CD1c-positive myeloid dendritic cell (primary cell): ENCODE measurements around the gene NOC2L.
"Not testable (repeated sequence)": the region's sequence is repeated elsewhere in the genome, so short reads cannot be mapped to it uniquely, and the experiment has no call there.

Experiments used
- DNase-seq: peaks from one replicate; pipeline ENCODE4 v3.0.0-alpha.2; 2016; ENCODE audit errors: extremely low spot score

The NOC2L gene

DNA sequence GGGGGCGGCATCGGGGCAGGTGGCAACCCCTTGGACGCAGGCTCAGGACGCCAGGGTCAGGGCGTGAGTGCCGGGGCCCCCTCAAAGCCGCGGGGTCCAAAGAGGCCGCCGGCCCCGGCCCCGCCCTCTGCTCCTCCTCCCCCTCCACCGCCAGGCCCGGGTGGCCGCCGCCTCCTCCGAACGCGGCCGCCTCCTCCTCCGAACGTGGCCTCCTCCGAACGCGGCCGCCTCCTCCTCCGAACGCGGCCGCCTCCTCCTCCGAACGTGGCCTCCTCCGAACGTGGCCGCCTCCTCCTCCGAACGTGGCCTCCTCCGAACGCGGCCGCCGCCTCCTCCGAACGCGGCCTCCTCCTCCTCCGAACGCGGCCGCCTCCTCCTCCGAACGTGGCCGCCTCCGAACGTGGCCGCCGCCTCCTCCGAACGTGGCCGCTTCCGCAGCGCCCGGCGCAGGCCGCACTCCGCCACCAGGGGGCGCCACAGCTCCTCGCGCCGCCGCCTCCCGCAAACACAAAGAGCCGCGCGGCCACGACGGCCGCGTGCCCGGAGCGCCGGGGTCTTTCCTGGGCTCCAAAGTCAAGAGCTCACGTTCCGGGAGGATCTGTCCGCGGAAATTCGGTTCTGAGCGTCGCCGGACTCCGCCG, 54.6 kb downstream of the NOC2L start:
- DNase-seq: peak; percentile 86

GRCh38 chr1:903721-904271, 55.3 kb downstream of the NOC2L start:
- DNase-seq: no peak

DNA sequence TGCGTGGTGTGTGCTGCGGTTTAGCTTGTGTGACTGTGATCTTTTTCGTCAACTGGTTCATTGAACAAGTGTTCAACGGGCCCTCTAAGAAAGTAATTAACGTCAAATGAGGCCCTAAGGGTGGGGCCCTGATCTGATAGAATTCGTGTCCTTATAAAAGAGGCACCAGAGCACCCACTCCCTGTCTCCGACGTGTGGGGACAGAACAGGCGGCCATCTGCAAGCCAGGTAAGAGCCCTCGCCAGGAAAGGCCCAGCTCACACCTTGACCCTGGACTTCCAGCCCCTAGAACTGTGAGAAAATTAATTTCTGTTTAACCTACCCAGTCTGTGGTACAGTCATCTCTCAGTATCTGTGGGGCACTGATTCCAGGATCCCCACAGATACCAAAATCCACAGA, 55.8 kb downstream of the NOC2L start:
- no peak for DNase-seq

GRCh38 chr1:902802-903201, 56.3 kb downstream of the NOC2L start:
- no peak for DNase-seq

DNA sequence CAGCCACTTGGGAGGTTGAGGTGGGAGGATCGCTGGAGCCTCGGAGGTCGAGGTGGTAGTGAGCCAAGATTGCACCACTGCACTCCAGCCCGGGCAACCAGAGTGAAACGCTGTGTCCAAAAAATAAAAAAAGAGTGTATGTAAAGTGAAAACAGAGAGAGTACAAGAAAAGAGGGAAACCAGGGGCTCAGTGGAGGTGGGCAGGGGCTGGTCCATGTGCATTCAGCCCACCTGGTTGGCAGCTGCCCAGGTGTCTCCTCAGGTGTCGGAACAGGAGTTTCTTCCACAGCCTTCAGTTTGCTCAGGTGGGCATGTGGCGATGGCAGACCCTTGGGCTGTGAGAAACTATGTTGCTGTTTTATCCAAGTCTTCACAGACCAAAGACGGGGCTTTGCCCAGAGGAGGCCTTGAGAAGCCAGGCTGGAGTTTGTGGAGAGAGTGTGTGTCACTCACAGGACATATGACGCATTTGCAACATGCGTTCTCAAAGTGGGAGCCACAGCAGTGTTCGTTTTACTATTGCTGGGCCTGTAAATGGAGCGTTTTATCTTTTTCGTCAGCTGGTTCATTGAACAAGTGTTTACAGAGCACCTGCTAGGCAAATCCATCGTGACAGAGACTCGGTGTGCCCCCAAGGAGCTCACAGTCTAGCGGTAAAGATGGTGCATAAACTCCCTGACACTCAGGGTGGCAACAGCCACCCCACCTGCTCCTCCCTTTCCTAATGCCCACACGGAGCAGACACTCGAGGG, 57.8 kb downstream of the NOC2L start:
- DNase-seq: no peak

DNA sequence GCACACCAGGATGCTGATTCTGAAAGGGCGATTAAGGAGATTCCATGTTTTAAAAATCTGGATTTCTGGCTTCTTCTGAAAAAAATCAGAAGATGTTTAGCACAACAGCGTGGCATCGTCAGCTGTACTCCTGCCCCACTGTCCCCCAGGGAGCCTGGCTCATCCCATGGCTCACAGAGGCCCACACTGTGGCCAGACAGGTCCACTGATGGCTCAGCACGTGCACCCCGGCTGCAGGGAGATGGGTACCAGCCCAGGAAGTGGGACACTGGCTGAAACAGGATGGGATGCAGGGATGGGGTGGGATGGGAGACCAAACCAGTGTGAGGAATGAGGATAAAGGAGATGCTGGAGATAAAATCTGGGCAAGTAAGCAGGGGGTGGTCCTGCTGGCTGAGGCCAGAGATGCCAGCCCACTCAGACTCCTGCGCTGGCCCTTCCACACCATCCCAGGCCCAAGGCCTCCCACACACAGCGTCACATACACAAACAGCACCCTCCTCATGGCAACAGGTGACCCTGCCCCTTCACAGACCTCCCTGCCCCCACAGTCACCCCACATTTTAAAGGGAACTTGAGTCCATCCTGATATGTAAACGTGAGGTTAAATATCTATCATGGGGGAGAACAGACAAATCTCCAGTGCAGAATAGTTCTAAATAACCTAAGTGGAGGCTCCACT, 59.3 kb downstream of the NOC2L start:
- DNase-seq: no peak

- DNase-seq: not testable (repeated sequence)
Observed at GRCh38 chr1:897951-898350, 61.1 kb downstream of the NOC2L start.

DNA sequence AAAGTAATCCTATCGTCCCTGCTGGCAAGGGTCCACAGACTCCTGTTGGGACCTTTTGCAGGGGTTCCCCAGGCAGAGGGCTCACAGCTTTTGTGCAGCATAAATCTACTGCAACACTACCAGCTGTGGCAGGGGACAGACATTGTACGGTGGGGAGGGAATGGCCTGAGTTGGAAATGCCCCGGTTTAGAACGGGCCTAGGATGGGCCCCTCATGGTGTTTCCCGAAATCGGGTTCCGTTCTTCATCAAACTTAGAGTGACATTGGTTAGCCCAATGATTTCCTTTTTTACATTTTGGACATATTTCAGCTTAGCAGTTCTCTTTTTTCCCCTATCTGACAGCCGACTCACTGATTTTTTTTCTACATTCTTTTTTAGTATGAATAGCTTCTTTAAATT, 61.8 kb downstream of the NOC2L start:
- peak; percentile 21 for DNase-seq
